K562 (cell line): ENCODE data around the gene CIAO2B. TPM values are rescaled to one million over a fixed set of nuclear protein-coding genes. Genes with fewer than 3 reads are reported as not detected.

Experiments
- ASH1L ChIP-seq: fragments of 450-650 bp; IDR thresholded peaks from 2 replicates; pipeline ENCODE4 v1.6.1; 2018; ENCODE audit warnings: borderline replicate concordance, mild to moderate bottlenecking, low read depth; ENCODE audit not compliant: partially characterized antibody
- ATF2 ChIP-seq: sonication (generic); formaldehyde crosslinking; IDR thresholded peaks from 2 replicates; pipeline ENCODE4 v1.8.1; 2022; ENCODE audit warnings: missing genetic modification reagents
- ID3 ChIP-seq, 2 experiments: fragments of 250-450 bp in 1 of 2; fragments of 450-650 bp in 1 of 2; sonication (Bioruptor Pico) in 1 of 2; IDR thresholded peaks; 2 replicates each; pipeline versions ENCODE4 v1.6.1 to v1.8.0; 2016 to 2021; ENCODE audit warnings: mild to moderate bottlenecking in 2 of 2, moderate library complexity in 2 of 2, missing compliant biosample characterization in 1 of 2, missing genetic modification characterization in 1 of 2
- KLF16 ChIP-seq: IDR thresholded peaks from 2 replicates; pipeline ENCODE4 v1.6.1; 2016; ENCODE audit warnings: antibody characterized with exemption
- NCOA2 ChIP-seq, 2 experiments: fragments of 450-650 bp; IDR thresholded peaks; 2 replicates each; pipeline ENCODE4 v1.6.1; 2018; ENCODE audit warnings: mild to moderate bottlenecking in 2 of 2, moderate library complexity in 1 of 2; ENCODE audit not compliant: partially characterized antibody in 2 of 2
- RFX5 ChIP-seq: IDR thresholded peaks from 2 replicates; pipeline ENCODE4 v1.6.1; 2011; ENCODE audit warnings: low read depth, mild to moderate bottlenecking, improper control_type of control experiment, low read length
- ZNF785 ChIP-seq: fragments of 250-450 bp; sonication (Bioruptor Pico); IDR thresholded peaks from 2 replicates; pipeline ENCODE4 v1.4.0; 2020; ENCODE audit warnings: mild to moderate bottlenecking
- ZSCAN29 ChIP-seq: fragments of 450-650 bp; IDR thresholded peaks from 2 replicates; pipeline ENCODE4 v1.6.1; 2017
- polyA plus RNA-seq, 8 experiments: library from polyadenylated mRNA; depleted of rRNA in 4 of 8; stranded (reverse) in 5 of 8; unstranded in 3 of 8; fragments of >200 nt; fragmentation: Nextera tagmentation in 2 of 8; fragmentation: Illumina TruSeq in 1 of 8; extraction: Ambion mirVana in 2 of 8; extraction: Trizol in 1 of 8; gene quantifications; 2 replicates each; pipeline versions ENCODE4 v1.2.1 to v1.2.3, GENCODE V29; 2011 to 2014; ENCODE audit warnings: inconsistent platforms in 1 of 8, missing spikeins in 1 of 8
- total RNA-seq, 7 experiments: library from RNA; depleted of rRNA in 6 of 7; stranded (reverse); fragments of >200 nt in 6 of 7; fragmentation: Illumina TruSeq in 2 of 7; extraction: Trizol in 2 of 7; gene quantifications; 2 replicates each; pipeline versions ENCODE4 v1.2.1 to v1.2.3, GENCODE V29; 2011 to 2021; ENCODE audit warnings: low replicate concordance in 1 of 7
- TF ChIP-seq, protein P1 (sequence below): fragments of 250-450 bp; sonication (Bioruptor Pico); IDR thresholded peaks from 2 replicates; pipeline ENCODE4 v1.5.0; 2021

CIAO2B gene
- total and polyA plus RNA-seq, 9 of the 15 experiments (the other 6 are each of a cell fraction or from before 2014, with no cell fraction given) = 86.8 to 182 (median 113) TPM

GRCh38 chr16:66924527-66925321 lies 9.5 kb downstream of the CIAO2B start (continued):
- TF ChIP-seq, protein P1, sequence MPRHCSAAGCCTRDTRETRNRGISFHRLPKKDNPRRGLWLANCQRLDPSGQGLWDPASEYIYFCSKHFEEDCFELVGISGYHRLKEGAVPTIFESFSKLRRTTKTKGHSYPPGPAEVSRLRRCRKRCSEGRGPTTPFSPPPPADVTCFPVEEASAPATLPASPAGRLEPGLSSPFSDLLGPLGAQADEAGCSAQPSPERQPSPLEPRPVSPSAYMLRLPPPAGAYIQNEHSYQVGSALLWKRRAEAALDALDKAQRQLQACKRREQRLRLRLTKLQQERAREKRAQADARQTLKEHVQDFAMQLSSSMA = no peak
- TF ChIP-seq ATF2 (CRISPR knock-in tag) (no peak), ZSCAN29 (no peak), ASH1L (no peak), ID3 (CRISPR knock-in tag; IDR thresholded peaks at IDR 0.05) (no peak), ID3 (tag; IDR thresholded peaks at IDR 0.05) (no peak), RFX5 (no peak), ZNF785 (no peak), NCOA2 (IDR thresholded peaks at IDR 0.05; ENCODE audit: partially characterized antibody in 2 of 2) (no peak), KLF16 (no peak)
